Caco-2 (cell line): ENCODE results near the gene AUH. TPM values are rescaled to one million over a fixed set of nuclear protein-coding genes. Genes with fewer than 3 reads are reported as not detected.

Source experiments
- BruUV-seq: library from RNA; stranded (reverse); fragments of 400-500 nt; replicated peaks from 2 replicates; lab custom pipeline; 2021; lab: Mats Ljungman, UMichigan
- CTCF ChIA-PET: fragments of 300-600 bp; sonication (Branson Sonifier 250); formaldehyde crosslinking; loops from one replicate; lab custom pipeline; 2022; ENCODE audit warnings: antibody characterized with exemption; lab: Charles Lee
- POLR2A ChIA-PET: fragments of 300-600 bp; sonication (Branson Sonifier 250); formaldehyde crosslinking; loops from one replicate; lab custom pipeline; 2022; ENCODE audit warnings: antibody characterized with exemption; lab: Charles Lee
- DNase-seq, 2 experiments: peaks; one replicate each; pipeline versions ENCODE4 v3.0.0 to v3.0.0-alpha.2; 2020 to 2022
- H3K27me3 ChIP-seq: replicated peaks from 2 replicates; pipeline ENCODE4 v1.6.0; 2011; ENCODE audit warnings: low read length; ENCODE audit not compliant: control insufficient read depth, insufficient read depth
- H3K36me3 ChIP-seq: 2 replicates; pipeline ENCODE4 v1.5.1; 2011; ENCODE audit warnings: low read length; ENCODE audit not compliant: control insufficient read depth, insufficient read depth
- H3K4me1 ChIP-seq: fragments of 250-450 bp; sonication (Bioruptor Pico); 2 replicates; pipeline ENCODE4 v1.5.1; 2020; ENCODE audit warnings: mild to moderate bottlenecking
- H3K4me3 ChIP-seq: 2 replicates; pipeline ENCODE4 v1.5.1; 2011; ENCODE audit warnings: low read depth, mild to moderate bottlenecking, control low read depth, low read length
- H3K9me3 ChIP-seq: fragments of 250-450 bp; sonication (Bioruptor Pico); 2 replicates; pipeline ENCODE4 v1.5.1; 2020; ENCODE audit warnings: mild to moderate bottlenecking, moderate library complexity
- H3K27ac Mint-ChIP-seq: one replicate; pipeline ENCODE4 v1.8.0; 2022; ENCODE audit warnings: mixed read lengths; ENCODE audit not compliant: unreplicated experiment
- H3K27me3 Mint-ChIP-seq: one replicate; pipeline ENCODE4 v1.8.0; 2022; ENCODE audit warnings: mixed read lengths; ENCODE audit not compliant: insufficient read depth, unreplicated experiment
- H3K36me3 Mint-ChIP-seq: one replicate; pipeline ENCODE4 v1.8.0; 2022; ENCODE audit warnings: mild to moderate bottlenecking, mixed read lengths; ENCODE audit not compliant: insufficient read depth, unreplicated experiment
- H3K4me1 Mint-ChIP-seq: one replicate; pipeline ENCODE4 v1.8.0; 2022; ENCODE audit warnings: low read depth, mixed read lengths; ENCODE audit not compliant: unreplicated experiment
- H3K4me3 Mint-ChIP-seq: one replicate; pipeline ENCODE4 v1.8.0; 2022; ENCODE audit warnings: mild to moderate bottlenecking, moderate library complexity, mixed read lengths; ENCODE audit not compliant: unreplicated experiment
- H3K9me3 Mint-ChIP-seq: one replicate; pipeline ENCODE4 v1.8.0; 2022; ENCODE audit warnings: mixed read lengths; ENCODE audit not compliant: unreplicated experiment
- CTCF ChIP-seq, 2 experiments: fragments of 200-600 bp in 1 of 2; IDR thresholded peaks; 1 replicate in 1 of 2; 2 replicates in 1 of 2; pipeline versions ENCODE4 v1.5.1 to v1.8.0; 2011 to 2022; ENCODE audit warnings: antibody characterized with exemption in 1 of 2, control low read depth in 1 of 2, inconsistent platforms in 1 of 2, low read depth in 1 of 2, low read length in 1 of 2, mild to moderate bottlenecking in 1 of 2, moderate library complexity in 1 of 2; ENCODE audit not compliant: insufficient read depth in 1 of 2, severe bottlenecking in 1 of 2, unreplicated experiment in 1 of 2
- intact Hi-C: fragments of 100-400 bp; cut with micrococcal nuclease; formaldehyde crosslinking; loops from one replicate; pipeline ENCODE4 v1.10.0; 2022; ENCODE audit not compliant: unreplicated experiment
- total RNA-seq: library from RNA; stranded (reverse); gene quantifications from 2 replicates; pipeline ENCODE4 v1.2.3, GENCODE V29; 2022

Gene AUH
- total RNA-seq, 1 experiment from 2014 or later: 10.3 TPM

- H3K4me3 Mint-ChIP-seq: no peak overlapping the region
- Histone ChIP-seq H3K27me3 (no peaks in the 10 kb centered on the region), H3K4me3 (no peak overlapping the region), H3K4me1 (no peaks in the 10 kb centered on the region), H3K9me3 (no peaks in the 10 kb centered on the region), H3K36me3 (no peaks in the 10 kb centered on the region)
- CTCF ChIA-PET: no interaction called here
- TF ChIP-seq CTCF (IDR thresholded peaks at IDR 0.05; ENCODE audit: insufficient read depth in 1 of 2, low read depth in 1 of 2, low read length in 1 of 2, severe bottlenecking in 1 of 2, unreplicated experiment in 1 of 2): no peak
- no peaks in the 10 kb centered on the region for H3K9me3 Mint-ChIP-seq
- H3K27me3 Mint-ChIP-seq: no peaks in the 10 kb centered on the region
- no peak for DNase-seq
- no peak overlapping the region for H3K27ac Mint-ChIP-seq
- no peaks in the 10 kb centered on the region for H3K36me3 Mint-ChIP-seq
- no TSS peak for BruUV-seq
- intact Hi-C loops: no loop called here
- POLR2A ChIA-PET: no interaction called here
- H3K4me1 Mint-ChIP-seq: no peaks in the 10 kb centered on the region
Observed at GRCh38 chr9:91220491-91221135, 141.1 kb downstream of the AUH start.

GRCh38 chr9:91220021-91220420 lies 141.7 kb downstream of the AUH start:
- intact Hi-C loops: no loop called here
- POLR2A ChIA-PET: no interaction called here

GRCh38 chr9:91219557-91219956 lies 142.2 kb downstream of the AUH start:
- H3K4me1 ChIP-seq: no peaks in the 10 kb centered on the region
- TF ChIP-seq CTCF (IDR thresholded peaks at IDR 0.05; ENCODE audit: insufficient read depth in 1 of 2, low read depth in 1 of 2, low read length in 1 of 2, severe bottlenecking in 1 of 2, unreplicated experiment in 1 of 2): no peak
- H3K27me3 Mint-ChIP-seq: no peaks in the 10 kb centered on the region
- no peaks in the 10 kb centered on the region for H3K27me3 ChIP-seq
- no peak for DNase-seq
- no TSS peak for BruUV-seq
- no peaks in the 10 kb centered on the region for H3K9me3 Mint-ChIP-seq
- intact Hi-C loops: no loop called here
- H3K36me3 Mint-ChIP-seq: no peaks in the 10 kb centered on the region
- H3K36me3 ChIP-seq: no peaks in the 10 kb centered on the region
- H3K27ac Mint-ChIP-seq: no peak overlapping the region
- H3K4me1 Mint-ChIP-seq: no peaks in the 10 kb centered on the region
- POLR2A ChIA-PET: no interaction called here
- H3K4me3 ChIP-seq: no peak overlapping the region
- no peaks in the 10 kb centered on the region for H3K9me3 ChIP-seq
- CTCF ChIA-PET: no interaction called here
- no peak overlapping the region for H3K4me3 Mint-ChIP-seq

More at GRCh38 chr9:91220021-91220420, 141.7 kb downstream of the AUH start:
- no peaks in the 10 kb centered on the region for H3K36me3 Mint-ChIP-seq
- Histone ChIP-seq H3K4me3 (no peak overlapping the region), H3K36me3 (no peaks in the 10 kb centered on the region), H3K9me3 (no peaks in the 10 kb centered on the region), H3K4me1 (no peaks in the 10 kb centered on the region), H3K27me3 (no peaks in the 10 kb centered on the region)
- no peaks in the 10 kb centered on the region for H3K4me1 Mint-ChIP-seq
- CTCF ChIA-PET: no interaction called here
- no peaks in the 10 kb centered on the region for H3K27me3 Mint-ChIP-seq
- H3K4me3 Mint-ChIP-seq: no peak overlapping the region
- no peak for DNase-seq
- no TSS peak for BruUV-seq
- H3K9me3 Mint-ChIP-seq: no peaks in the 10 kb centered on the region
- H3K27ac Mint-ChIP-seq: no peak overlapping the region
- TF ChIP-seq CTCF (IDR thresholded peaks at IDR 0.05; ENCODE audit: insufficient read depth in 1 of 2, low read depth in 1 of 2, low read length in 1 of 2, severe bottlenecking in 1 of 2, unreplicated experiment in 1 of 2): no peak
